ENCODE results near the gene EPS8L3. TPM values are rescaled to one million over a fixed set of nuclear protein-coding genes. Genes with fewer than 3 reads are reported as not detected.
"Not testable (repeated sequence)": the region's sequence is repeated elsewhere in the genome, so short reads cannot be mapped to it uniquely, and the experiment has no call there.

Gene EPS8L3
- total RNA-seq, 2 donors from 2014 or later, result not detected

- Mint-ChIP-seq H3K4me3 (no peak overlapping the region), H3K4me1 (ENCODE audit: low read depth) (no peaks in the 10 kb centered on the region), H3K27ac (no peak overlapping the region), H3K36me3 (ENCODE audit: insufficient read depth in 2 of 2) (no peaks in the 10 kb centered on the region), H3K9me3 (no peaks in the 10 kb centered on the region), H3K27me3 (ENCODE audit: low read depth) (no peaks in the 10 kb centered on the region)
- ATAC-seq (replicated peaks in 1 of 2) (no peak), DNase-seq (no peak)
Observed at GRCh38 chr1:109769330-109770078, 5.8 kb upstream of the EPS8L3 start.

- Mint-ChIP-seq H3K27me3 (ENCODE audit: low read depth) (no peaks in the 10 kb centered on the region), H3K9me3 (no peaks in the 10 kb centered on the region), H3K4me1 (ENCODE audit: low read depth) (peaks cover 4% of the 10 kb centered on the region), H3K27ac (no peak overlapping the region), H3K36me3 (ENCODE audit: insufficient read depth in 2 of 2) (no peaks in the 10 kb centered on the region), H3K4me3 (no peak overlapping the region)
- DNase-seq, result no peak
- ATAC-seq (replicated peaks in 1 of 2), result no peak
Observed at GRCh38 chr1:109768820-109769219, 5.1 kb upstream of the EPS8L3 start.

GRCh38 chr1:109768335-109768650, 4.6 kb upstream of the EPS8L3 start:
- no peak for DNase-seq

GRCh38 chr1:109767637-109768334, 4.1 kb upstream of the EPS8L3 start:
- Mint-ChIP-seq H3K27ac (no peak overlapping the region), H3K9me3 (no peaks in the 10 kb centered on the region), H3K4me1 (ENCODE audit: low read depth) (peaks cover 4% of the 10 kb centered on the region), H3K27me3 (ENCODE audit: low read depth) (no peaks in the 10 kb centered on the region), H3K36me3 (ENCODE audit: insufficient read depth in 2 of 2) (no peaks in the 10 kb centered on the region), H3K4me3 (no peak overlapping the region)
- ATAC-seq (replicated peaks in 1 of 2) (no peak), DNase-seq (no peak)

More at GRCh38 chr1:109768335-109768650, 4.6 kb upstream of the EPS8L3 start:
- H3K4me3 Mint-ChIP-seq, result no peak overlapping the region
- no peak overlapping the region for H3K27ac Mint-ChIP-seq
- ATAC-seq (replicated peaks in 1 of 2), result no peak
- no peaks in the 10 kb centered on the region for H3K9me3 Mint-ChIP-seq
- peaks cover 4% of the 10 kb centered on the region for H3K4me1 Mint-ChIP-seq (ENCODE audit: low read depth)
- no peaks in the 10 kb centered on the region for H3K27me3 Mint-ChIP-seq (ENCODE audit: low read depth)
- H3K36me3 Mint-ChIP-seq (ENCODE audit: insufficient read depth in 2 of 2), result no peaks in the 10 kb centered on the region

- H3K4me3 Mint-ChIP-seq; DNase-seq; H3K36me3 Mint-ChIP-seq (ENCODE audit: insufficient read depth in 2 of 2); H3K4me1 Mint-ChIP-seq (ENCODE audit: low read depth); H3K27ac Mint-ChIP-seq; H3K9me3 Mint-ChIP-seq; ATAC-seq (replicated peaks in 1 of 2); H3K27me3 Mint-ChIP-seq (ENCODE audit: low read depth): not testable (repeated sequence)
Observed at GRCh38 chr1:109766991-109767636, 3.4 kb upstream of the EPS8L3 start.

- Mint-ChIP-seq H3K9me3 (no peaks in the 10 kb centered on the region), H3K4me1 (ENCODE audit: low read depth) (peaks cover 4% of the 10 kb centered on the region), H3K27ac (no peak overlapping the region), H3K36me3 (ENCODE audit: insufficient read depth in 2 of 2) (no peaks in the 10 kb centered on the region), H3K4me3 (no peak overlapping the region), H3K27me3 (ENCODE audit: low read depth) (no peaks in the 10 kb centered on the region)
- DNase-seq (no peak), ATAC-seq (replicated peaks in 1 of 2) (no peak)
Observed at GRCh38 chr1:109765896-109766615, 2.3 kb upstream of the EPS8L3 start.

- DNase-seq, result no peak
- Mint-ChIP-seq H3K9me3 (no peaks in the 10 kb centered on the region), H3K4me1 (ENCODE audit: low read depth) (peaks cover 4% of the 10 kb centered on the region), H3K27ac (no peak overlapping the region), H3K27me3 (ENCODE audit: low read depth) (no peaks in the 10 kb centered on the region), H3K36me3 (ENCODE audit: insufficient read depth in 2 of 2) (no peaks in the 10 kb centered on the region), H3K4me3 (no peak overlapping the region)
- ATAC-seq (replicated peaks in 1 of 2), result no peak
Observed at GRCh38 chr1:109765483-109765815, 1.7 kb upstream of the EPS8L3 start.

- no peak overlapping the region for H3K27ac Mint-ChIP-seq
- H3K36me3 Mint-ChIP-seq (ENCODE audit: insufficient read depth in 2 of 2), result no peaks in the 10 kb centered on the region
- no peak overlapping the region for H3K4me3 Mint-ChIP-seq
- no peaks in the 10 kb centered on the region for H3K27me3 Mint-ChIP-seq (ENCODE audit: low read depth)
- no peak for DNase-seq
- no peak for ATAC-seq (replicated peaks in 1 of 2)
- no peaks in the 10 kb centered on the region for H3K9me3 Mint-ChIP-seq
- H3K4me1 Mint-ChIP-seq (ENCODE audit: low read depth), result peaks cover 4% of the 10 kb centered on the region
Observed at GRCh38 chr1:109764561-109765482, 1.1 kb upstream of the EPS8L3 start.

GRCh38 chr1:109762821-109763645, 690 bp downstream of the EPS8L3 start:
- Mint-ChIP-seq H3K36me3 (ENCODE audit: insufficient read depth in 2 of 2) (no peaks in the 10 kb centered on the region), H3K27me3 (ENCODE audit: low read depth) (no peaks in the 10 kb centered on the region), H3K4me1 (ENCODE audit: low read depth) (peaks cover 4% of the 10 kb centered on the region), H3K27ac (no peak overlapping the region), H3K9me3 (no peaks in the 10 kb centered on the region), H3K4me3 (no peak overlapping the region)
- ATAC-seq (replicated peaks in 1 of 2) (no peak), DNase-seq (no peak)

GRCh38 chr1:109762039-109762585, 1.6 kb downstream of the EPS8L3 start:
- Mint-ChIP-seq H3K4me3 (no peak overlapping the region), H3K4me1 (ENCODE audit: low read depth) (peaks cover 4% of the 10 kb centered on the region), H3K9me3 (no peaks in the 10 kb centered on the region), H3K36me3 (ENCODE audit: insufficient read depth in 2 of 2) (no peaks in the 10 kb centered on the region), H3K27me3 (ENCODE audit: low read depth) (no peaks in the 10 kb centered on the region), H3K27ac (no peak overlapping the region)
- ATAC-seq (replicated peaks in 1 of 2) (no peak), DNase-seq (no peak)

GRCh38 chr1:109761227-109762038, 2.3 kb downstream of the EPS8L3 start:
- H3K4me3 Mint-ChIP-seq, result no peak overlapping the region
- no peak for DNase-seq

More at GRCh38 chr1:109761227-109762038, 2.3 kb downstream of the EPS8L3 start:
- no peak overlapping the region for H3K27ac Mint-ChIP-seq
- peaks cover 4% of the 10 kb centered on the region for H3K4me1 Mint-ChIP-seq (ENCODE audit: low read depth)
- H3K27me3 Mint-ChIP-seq (ENCODE audit: low read depth), result no peaks in the 10 kb centered on the region
- ATAC-seq (replicated peaks in 1 of 2), result no peak
- H3K9me3 Mint-ChIP-seq, result no peaks in the 10 kb centered on the region
- H3K36me3 Mint-ChIP-seq (ENCODE audit: insufficient read depth in 2 of 2), result no peaks in the 10 kb centered on the region
